DOHH2 (cell line): Measurements from ENCODE around the gene STK17A.
A peak's percentile ranks its signal among the peaks of the same experiment; 100 is the strongest.

Experiments used
- H3F3A ChIP-seq: fragments of 200-600 bp; sonication (generic), shearing (Covaris generic); 2 replicates; pipeline ENCODE4 v1.6.0; 2016; ENCODE audit warnings: antibody characterized with exemption, mild to moderate bottlenecking; ENCODE audit not compliant: control insufficient read depth, insufficient read depth
- H3K27ac ChIP-seq: fragments of 200-600 bp; sonication (generic); 2 replicates; pipeline ENCODE4 v1.5.1; 2014; ENCODE audit warnings: low read depth, mild to moderate bottlenecking, low read length, moderate library complexity
- H3K27me3 ChIP-seq: fragments of 200-600 bp; sonication (generic); 2 replicates; pipeline ENCODE4 v1.6.1; 2014; ENCODE audit warnings: mild to moderate bottlenecking, low read length, mixed read lengths; ENCODE audit not compliant: control insufficient read depth
- H3K36me3 ChIP-seq: fragments of 200-600 bp; sonication (generic); 2 replicates; pipeline ENCODE4 v1.6.1; 2014; ENCODE audit warnings: mild to moderate bottlenecking, low read length, moderate library complexity, mixed read lengths; ENCODE audit not compliant: control insufficient read depth
- H3K4me1 ChIP-seq: fragments of 200-600 bp; sonication (generic); 2 replicates; pipeline ENCODE4 v1.6.1; 2014; ENCODE audit warnings: mild to moderate bottlenecking, low read length, mixed read lengths; ENCODE audit not compliant: control insufficient read depth
- H3K4me2 ChIP-seq: fragments of 200-600 bp; sonication (generic); 2 replicates; pipeline ENCODE4 v1.6.0; 2014; ENCODE audit warnings: mild to moderate bottlenecking, low read length, moderate library complexity
- H3K4me3 ChIP-seq: fragments of 200-600 bp; sonication (generic); 2 replicates; pipeline ENCODE4 v1.5.1; 2014; ENCODE audit warnings: mild to moderate bottlenecking, low read length, mixed read lengths
- H3K79me2 ChIP-seq: fragments of 200-600 bp; sonication (generic); 2 replicates; pipeline ENCODE4 v1.6.1; 2014; ENCODE audit warnings: mild to moderate bottlenecking, low read length, mixed read lengths; ENCODE audit not compliant: control insufficient read depth
- H3K9me2 ChIP-seq: fragments of 200-600 bp; sonication (generic); replicated peaks from 2 replicates; pipeline ENCODE4 v1.6.1; 2014; ENCODE audit warnings: mild to moderate bottlenecking, low read length, mixed read lengths; ENCODE audit not compliant: control insufficient read depth
- H3K9me3 ChIP-seq: fragments of 200-600 bp; sonication (generic); 2 replicates; pipeline ENCODE4 v1.6.1; 2014; ENCODE audit warnings: antibody characterized with exemption, low read length, mixed read lengths; ENCODE audit not compliant: control insufficient read depth, insufficient read depth
- H4K20me1 ChIP-seq: fragments of 200-600 bp; sonication (generic); 2 replicates; pipeline ENCODE4 v1.6.0; 2014; ENCODE audit warnings: low read depth, mild to moderate bottlenecking, antibody characterized with exemption, low read length, moderate library complexity; ENCODE audit not compliant: control insufficient read depth, insufficient read depth
- EZH2phosphoT487 ChIP-seq: fragments of 200-600 bp; sonication (generic); IDR thresholded peaks from 2 replicates; pipeline ENCODE4 v1.6.1; 2017; ENCODE audit warnings: borderline replicate concordance, mild to moderate bottlenecking, antibody characterized with exemption, low read length, moderate library complexity, mixed read lengths
- TF ChIP-seq, protein P1 (sequence below): fragments of 200-600 bp; sonication (generic); IDR thresholded peaks from one replicate; pipeline ENCODE4 v1.5.1; 2014; ENCODE audit warnings: antibody characterized with exemption, mild to moderate bottlenecking, low read depth, low read length; ENCODE audit not compliant: poor library complexity, severe bottlenecking

STK17A gene

DNA sequence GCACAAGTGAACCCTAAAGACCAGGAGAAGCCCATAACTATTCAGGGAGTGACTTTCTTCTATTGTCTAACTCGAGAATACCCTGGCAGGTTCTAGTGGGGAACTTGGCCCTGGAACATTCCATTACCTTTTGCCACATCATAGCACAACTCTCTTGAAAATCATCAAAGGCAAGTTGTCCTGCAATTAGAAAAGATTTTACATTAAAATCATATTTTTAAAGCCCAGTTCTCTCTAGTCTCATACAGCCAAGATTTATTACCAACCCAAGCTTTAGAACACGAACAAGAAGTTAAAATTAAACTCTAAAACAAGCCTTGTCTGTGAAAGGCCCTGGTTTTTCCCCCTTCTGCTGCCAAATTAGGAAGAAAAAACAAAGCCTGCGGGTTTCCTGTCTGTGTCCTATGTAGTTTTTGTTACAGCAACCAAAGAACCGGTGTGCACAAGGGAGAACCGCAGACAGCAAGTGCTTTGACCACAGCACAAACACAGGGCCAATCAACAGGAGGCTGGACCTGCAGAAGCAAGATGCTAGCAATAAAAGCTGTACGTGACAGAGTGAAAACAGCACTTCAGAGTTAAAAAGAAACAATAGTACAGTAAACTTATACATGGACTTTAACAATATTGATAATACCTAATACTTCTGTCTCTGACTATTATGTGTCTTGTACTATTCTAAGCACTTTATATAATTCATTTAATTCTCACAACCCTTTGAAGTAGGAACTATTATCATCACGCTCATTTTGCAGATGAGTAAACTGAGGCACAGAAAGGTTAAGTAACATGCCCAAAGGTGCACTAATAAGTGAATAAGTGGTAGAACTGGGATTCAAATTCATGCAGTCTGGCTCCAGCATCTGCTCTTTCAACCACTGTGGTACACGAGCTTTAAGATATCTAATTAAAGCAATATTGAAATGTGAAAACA is 65.8 kb downstream of the STK17A start:
- Histone ChIP-seq H3K36me3 (peaks cover 57% of the 10 kb centered on the region), H3F3A (peaks cover 52% of the 10 kb centered on the region), H3K9me3 (no peaks in the 10 kb centered on the region), H3K4me1 (peaks cover 93% of the 10 kb centered on the region), H3K27ac (peak overlapping the region; percentile 98), H4K20me1 (no peaks in the 10 kb centered on the region), H3K4me2 (peak overlapping the region; percentile 91), H3K9me2 (no peaks in the 10 kb centered on the region), H3K4me3 (peak overlapping the region; percentile 57), H3K79me2 (peaks cover 47% of the 10 kb centered on the region), H3K27me3 (no peaks in the 10 kb centered on the region)
- TF ChIP-seq, protein P1, sequence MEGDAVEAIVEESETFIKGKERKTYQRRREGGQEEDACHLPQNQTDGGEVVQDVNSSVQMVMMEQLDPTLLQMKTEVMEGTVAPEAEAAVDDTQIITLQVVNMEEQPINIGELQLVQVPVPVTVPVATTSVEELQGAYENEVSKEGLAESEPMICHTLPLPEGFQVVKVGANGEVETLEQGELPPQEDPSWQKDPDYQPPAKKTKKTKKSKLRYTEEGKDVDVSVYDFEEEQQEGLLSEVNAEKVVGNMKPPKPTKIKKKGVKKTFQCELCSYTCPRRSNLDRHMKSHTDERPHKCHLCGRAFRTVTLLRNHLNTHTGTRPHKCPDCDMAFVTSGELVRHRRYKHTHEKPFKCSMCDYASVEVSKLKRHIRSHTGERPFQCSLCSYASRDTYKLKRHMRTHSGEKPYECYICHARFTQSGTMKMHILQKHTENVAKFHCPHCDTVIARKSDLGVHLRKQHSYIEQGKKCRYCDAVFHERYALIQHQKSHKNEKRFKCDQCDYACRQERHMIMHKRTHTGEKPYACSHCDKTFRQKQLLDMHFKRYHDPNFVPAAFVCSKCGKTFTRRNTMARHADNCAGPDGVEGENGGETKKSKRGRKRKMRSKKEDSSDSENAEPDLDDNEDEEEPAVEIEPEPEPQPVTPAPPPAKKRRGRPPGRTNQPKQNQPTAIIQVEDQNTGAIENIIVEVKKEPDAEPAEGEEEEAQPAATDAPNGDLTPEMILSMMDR: no peak
- TF ChIP-seq EZH2phosphoT487: no peak

DNA sequence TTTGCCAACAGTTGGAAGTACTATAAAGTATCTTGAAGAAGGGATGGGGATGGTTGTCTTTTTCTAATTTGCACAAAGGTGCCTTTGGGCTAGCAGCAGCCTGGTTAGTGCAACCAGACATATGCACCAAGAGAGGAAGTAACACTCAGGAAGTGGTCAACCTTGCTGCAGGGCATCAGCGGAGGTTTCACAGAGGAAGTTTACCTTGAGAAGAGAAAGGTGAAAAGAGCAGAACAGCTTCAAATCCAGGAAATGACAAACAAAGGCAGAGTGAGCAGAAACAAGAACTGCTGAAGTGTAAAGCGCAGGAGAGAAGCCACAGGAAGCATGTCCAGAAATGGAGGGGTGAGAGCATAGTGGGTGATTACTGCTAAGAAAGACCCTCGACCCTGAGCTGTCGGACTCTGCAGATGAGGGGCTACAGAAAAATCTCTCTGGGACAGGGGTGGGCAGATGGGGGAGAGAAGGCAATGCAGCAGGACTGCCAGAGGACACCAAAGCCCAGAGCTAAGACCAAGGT is 66.9 kb downstream of the STK17A start:
- Histone ChIP-seq H4K20me1 (no peaks in the 10 kb centered on the region), H3K9me2 (no peaks in the 10 kb centered on the region), H3K27me3 (no peaks in the 10 kb centered on the region), H3K9me3 (no peaks in the 10 kb centered on the region), H3K4me3 (peak overlapping the region; percentile 57), H3K4me2 (peak overlapping the region; percentile 91), H3K4me1 (peaks cover 97% of the 10 kb centered on the region), H3F3A (peaks cover 52% of the 10 kb centered on the region), H3K79me2 (peaks cover 58% of the 10 kb centered on the region), H3K36me3 (peaks cover 60% of the 10 kb centered on the region), H3K27ac (peak overlapping the region; percentile 98)
- no peak for TF ChIP-seq EZH2phosphoT487
- TF ChIP-seq, protein P1: no peak

DNA sequence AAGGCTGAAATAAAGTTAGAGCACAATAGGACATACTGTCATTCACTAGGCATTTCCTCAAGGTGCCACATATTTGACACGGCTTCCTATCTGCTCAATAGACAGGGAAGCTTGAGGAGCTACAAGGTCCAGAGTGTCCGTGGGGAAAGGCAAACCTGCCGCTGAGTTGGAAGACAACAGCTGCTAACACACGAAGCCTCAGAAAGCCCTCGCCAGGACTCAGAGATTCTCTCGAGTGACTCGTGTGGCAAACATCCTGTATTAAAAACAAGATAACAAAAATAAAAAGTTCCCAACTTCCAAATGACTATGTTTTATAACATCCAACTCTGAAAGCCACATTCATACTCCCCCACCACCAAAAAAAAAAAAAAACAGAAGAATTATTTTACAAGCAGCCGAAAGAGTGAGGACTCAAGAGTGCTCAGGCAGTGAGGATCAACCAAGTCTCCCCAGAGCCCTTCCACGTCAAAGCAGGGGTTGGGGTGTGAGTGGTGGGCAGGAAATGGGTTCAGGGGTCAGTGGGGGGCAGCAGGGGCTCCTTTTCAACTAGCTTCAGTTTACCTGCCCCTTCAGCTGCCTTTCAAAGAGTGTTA is 67.6 kb downstream of the STK17A start:
- peaks cover 92% of the 10 kb centered on the region for H3K4me1 ChIP-seq
- TF ChIP-seq, protein P1: no peak
- no peak for TF ChIP-seq EZH2phosphoT487

More for the DNA sequence above, 67.6 kb downstream of the STK17A start:
- Histone ChIP-seq H3F3A (peaks cover 52% of the 10 kb centered on the region), H3K4me2 (peak overlapping the region; percentile 91), H3K9me2 (no peaks in the 10 kb centered on the region), H3K4me3 (peak overlapping the region; percentile 57), H3K9me3 (no peaks in the 10 kb centered on the region), H3K27ac (peak overlapping the region; percentile 98), H3K79me2 (peaks cover 57% of the 10 kb centered on the region), H3K36me3 (peaks cover 55% of the 10 kb centered on the region), H3K27me3 (no peaks in the 10 kb centered on the region), H4K20me1 (no peaks in the 10 kb centered on the region)
